NCI-H2227 treated with DMSO at 0.1 percent for 48 hours (cell line): ENCODE measurements around the gene SLC38A10.
A peak's percentile ranks its signal among the peaks of the same experiment; 100 is the strongest.

ENCODE experiments used
- DNase-seq: peaks from one replicate; lab custom pipeline; 2025; lab: John Stamatoyannopoulos, UW

Gene SLC38A10

GRCh38 chr17:81254955-81255717 lies 40.0 kb downstream of the SLC38A10 start:
- peak; percentile 95 for DNase-seq

- peak; percentile 52 for DNase-seq
Observed at GRCh38 chr17:81253358-81254131, 41.6 kb downstream of the SLC38A10 start.

GRCh38 chr17:81252987-81253329 lies 42.1 kb downstream of the SLC38A10 start:
- no peak for DNase-seq

GRCh38 chr17:81252326-81252986 lies 42.7 kb downstream of the SLC38A10 start:
- DNase-seq, result no peak

GRCh38 chr17:81251709-81252301 lies 43.3 kb downstream of the SLC38A10 start:
- DNase-seq, result peak; percentile 58

GRCh38 chr17:81251094-81251708 lies 43.9 kb downstream of the SLC38A10 start:
- DNase-seq, result no peak

- DNase-seq, result no peak
Observed at GRCh38 chr17:81250286-81251093, 44.6 kb downstream of the SLC38A10 start.

- DNase-seq, result no peak
Observed at GRCh38 chr17:81249223-81250040, 45.7 kb downstream of the SLC38A10 start.

- DNase-seq, result no peak
Observed at GRCh38 chr17:81248649-81249048, 46.5 kb downstream of the SLC38A10 start.

- no peak for DNase-seq
Observed at GRCh38 chr17:81247339-81247990, 47.6 kb downstream of the SLC38A10 start.

GRCh38 chr17:81246679-81247338 lies 48.3 kb downstream of the SLC38A10 start:
- DNase-seq, result no peak

- DNase-seq, result no peak
Observed at GRCh38 chr17:81246343-81246670, 48.8 kb downstream of the SLC38A10 start.

GRCh38 chr17:81245665-81246342 lies 49.3 kb downstream of the SLC38A10 start:
- DNase-seq, result no peak

GRCh38 chr17:81245024-81245664 lies 50.0 kb downstream of the SLC38A10 start:
- no peak for DNase-seq

- DNase-seq, result no peak
Observed at GRCh38 chr17:81244358-81245023, 50.6 kb downstream of the SLC38A10 start.

- DNase-seq, result no peak
Observed at GRCh38 chr17:81243333-81243664, 51.8 kb downstream of the SLC38A10 start.

GRCh38 chr17:81242421-81243332 lies 52.4 kb downstream of the SLC38A10 start:
- DNase-seq, result no peak
